Esophagus mucosa (tissue), 1 donor: Measurements from ENCODE around the gene ERFE. TPM values are rescaled to one million over a fixed set of nuclear protein-coding genes. Genes with fewer than 3 reads are reported as not detected.

ENCODE experiments used
- ATAC-seq: fragments of 200-7000 bp; cut with Tn5 transposase; one replicate; pipeline ENCODE4 v1.9.1; 2020
- total RNA-seq: library from RNA; stranded (reverse); gene quantifications from one replicate; pipeline ENCODE4 v1.2.4, GENCODE V29; 2023
- donor health status: DM: yes; HTN: yes; CAD: no.

Gene ERFE
- total RNA-seq, 1 donor from 2014 or later: 0.44 TPM

DNA sequence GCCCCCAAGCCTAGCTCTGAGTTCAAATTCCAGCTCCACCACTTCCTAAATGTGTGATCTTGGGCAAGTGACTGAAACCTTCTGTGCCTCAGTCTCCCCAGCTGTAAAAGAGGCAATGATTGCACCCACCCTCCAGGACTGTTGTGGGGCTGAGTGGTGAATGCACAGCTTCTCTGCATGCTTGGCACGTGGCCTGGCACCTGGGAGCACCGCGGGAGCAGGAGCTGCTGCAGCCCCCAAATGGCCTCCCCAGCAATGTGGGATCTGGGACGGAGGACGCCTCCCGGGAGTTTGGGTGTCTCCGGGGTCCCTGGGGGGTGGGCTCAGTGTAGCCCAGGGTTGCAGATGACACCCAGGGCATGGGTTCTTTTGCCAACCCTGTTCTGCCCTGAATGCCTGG is 18.7 kb upstream of the ERFE start:
- no peak for ATAC-seq

DNA sequence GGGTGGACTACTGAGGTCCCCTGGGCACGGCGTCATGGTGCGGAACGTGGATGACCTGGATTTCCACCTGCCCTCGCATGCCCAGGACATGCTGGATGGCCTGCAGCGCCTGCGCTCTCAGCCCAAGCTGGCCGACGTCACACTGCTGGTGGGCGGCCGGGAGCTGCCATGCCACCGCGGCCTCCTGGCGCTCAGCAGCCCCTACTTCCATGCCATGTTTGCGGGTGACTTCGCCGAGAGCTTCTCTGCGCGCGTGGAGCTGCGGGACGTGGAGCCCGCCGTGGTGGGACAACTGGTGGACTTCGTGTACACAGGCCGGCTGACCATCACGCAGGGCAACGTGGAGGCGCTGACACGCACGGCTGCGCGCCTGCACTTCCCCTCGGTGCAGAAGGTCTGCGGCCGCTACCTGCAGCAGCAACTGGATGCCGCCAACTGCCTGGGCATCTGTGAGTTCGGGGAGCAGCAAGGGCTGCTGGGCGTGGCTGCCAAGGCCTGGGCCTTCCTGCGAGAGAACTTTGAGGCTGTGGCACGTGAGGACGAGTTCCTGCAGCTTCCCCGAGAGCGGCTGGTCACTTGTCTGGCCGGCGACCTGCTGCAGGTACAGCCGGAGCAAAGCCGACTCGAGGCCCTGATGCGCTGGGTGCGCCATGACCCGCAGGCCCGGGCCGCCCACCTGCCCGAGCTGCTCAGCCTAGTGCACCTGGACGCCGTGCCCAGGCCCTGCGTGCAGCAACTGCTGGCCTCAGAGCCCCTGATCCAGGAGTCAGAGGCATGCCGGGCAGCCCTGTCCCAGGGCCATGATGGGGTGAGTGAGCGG is 17.8 kb upstream of the ERFE start:
- ATAC-seq: no peak

DNA sequence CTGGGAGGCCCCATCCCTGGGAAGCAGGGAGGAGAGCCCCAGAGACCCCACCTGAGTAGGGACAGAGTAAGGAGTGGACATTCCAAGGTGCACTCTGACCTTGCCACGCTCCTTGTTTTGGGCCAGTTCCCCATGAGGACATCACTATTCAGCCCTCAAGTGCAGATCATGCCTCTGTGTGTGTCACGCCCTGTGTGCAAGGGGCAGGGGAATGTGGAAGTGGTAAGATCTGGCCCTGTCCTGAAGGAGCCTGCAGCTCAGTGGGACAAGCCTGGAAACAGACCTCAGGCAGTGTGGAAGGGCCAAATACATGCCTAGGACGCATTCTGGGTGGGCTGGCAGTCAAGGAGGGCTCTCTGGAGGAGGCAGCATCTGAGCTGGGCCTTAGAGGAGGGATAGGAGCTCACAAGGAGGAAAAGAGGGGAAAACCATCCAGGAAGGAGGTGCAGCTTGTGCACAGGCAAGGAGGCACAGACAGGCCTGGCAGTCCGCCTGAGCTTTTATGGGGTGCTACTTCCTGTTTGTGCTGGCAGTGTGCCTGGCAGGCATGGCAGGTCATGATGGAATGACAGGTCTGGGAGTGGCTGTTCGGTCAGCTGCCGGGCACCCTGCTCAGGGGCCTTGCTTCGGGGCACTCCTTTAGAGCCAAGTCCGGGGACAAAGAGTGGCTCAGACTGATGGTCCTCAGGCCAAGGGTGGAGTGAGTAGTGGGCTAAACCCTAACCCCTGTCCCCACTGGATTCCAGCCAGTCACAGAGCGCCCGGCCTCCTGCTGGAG is 17.0 kb upstream of the ERFE start:
- peak; percentile 72 for ATAC-seq

DNA sequence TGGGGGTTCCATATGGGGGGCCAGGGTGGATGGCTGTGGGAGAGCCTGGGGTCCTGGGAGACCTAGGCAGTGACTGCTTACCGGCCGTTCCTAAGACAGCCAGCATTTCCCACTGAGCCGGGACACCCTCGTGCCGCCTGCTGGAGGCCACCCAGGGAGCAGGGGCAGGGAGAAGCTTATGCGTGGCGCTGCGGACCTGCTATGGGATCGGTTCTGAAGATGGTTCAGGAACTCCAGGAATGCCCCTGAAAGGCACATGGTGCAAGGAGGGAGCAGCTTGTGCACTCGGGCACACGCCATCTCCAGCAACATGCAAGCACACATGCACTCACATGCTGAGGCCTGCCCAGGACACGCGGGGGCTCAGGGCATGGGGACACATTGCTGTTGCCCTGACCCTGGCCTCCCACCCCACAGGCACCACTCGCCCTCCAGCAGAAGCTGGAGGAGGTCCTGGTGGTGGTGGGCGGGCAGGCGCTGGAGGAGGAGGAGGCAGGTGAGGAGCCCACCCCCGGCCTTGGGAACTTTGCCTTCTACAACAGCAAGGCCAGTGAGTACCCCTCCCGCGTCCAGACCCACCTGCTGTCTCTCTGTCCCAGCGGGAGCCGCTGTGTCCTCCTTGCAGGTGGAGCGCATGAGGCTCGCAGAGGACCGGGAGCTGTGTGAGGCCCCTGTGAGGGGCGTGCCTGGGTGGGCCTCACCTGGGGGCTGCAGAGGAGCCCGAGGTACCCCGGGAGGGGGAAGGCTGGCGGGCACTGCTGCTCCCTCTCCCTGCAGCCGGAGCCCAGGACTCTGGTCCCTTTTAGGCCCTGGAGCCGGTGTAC is 16.2 kb upstream of the ERFE start:
- peak; percentile 31 for ATAC-seq

DNA sequence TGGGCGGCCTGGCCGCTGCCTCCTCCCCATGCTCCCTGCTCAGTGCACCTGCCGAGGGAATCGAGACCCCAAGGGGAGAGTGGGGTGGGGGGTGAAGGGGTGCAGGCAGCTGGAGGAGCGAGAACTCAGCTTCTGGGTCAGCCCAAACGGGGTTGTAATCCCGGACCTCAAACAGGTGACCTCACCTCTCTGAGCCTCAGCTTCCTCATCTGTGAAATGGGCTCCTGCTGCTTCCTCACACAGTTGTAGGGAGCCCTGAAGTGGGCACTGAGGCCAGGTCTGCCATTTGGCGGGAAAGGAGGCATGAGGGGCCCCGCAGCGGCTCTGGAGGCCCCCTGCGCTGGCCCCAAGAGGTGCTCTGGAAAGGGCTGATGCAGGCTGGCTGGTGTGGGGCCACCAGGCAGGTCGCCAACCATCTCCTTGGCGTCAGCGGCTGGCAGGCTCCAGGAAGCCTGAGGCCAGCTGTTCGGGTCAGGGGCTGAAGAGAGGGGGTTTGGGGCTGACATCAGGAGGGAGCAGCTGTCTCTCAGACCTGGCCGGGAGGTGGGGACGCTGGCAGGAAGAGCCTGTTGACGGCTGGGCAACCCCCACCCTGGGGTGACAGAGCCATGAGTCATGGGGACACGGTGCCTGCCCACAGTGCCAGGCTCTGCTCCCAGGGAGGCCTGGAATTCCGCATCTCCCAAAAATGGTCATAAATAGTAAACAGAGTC is 15.4 kb upstream of the ERFE start:
- ATAC-seq: peak; percentile 51

DNA sequence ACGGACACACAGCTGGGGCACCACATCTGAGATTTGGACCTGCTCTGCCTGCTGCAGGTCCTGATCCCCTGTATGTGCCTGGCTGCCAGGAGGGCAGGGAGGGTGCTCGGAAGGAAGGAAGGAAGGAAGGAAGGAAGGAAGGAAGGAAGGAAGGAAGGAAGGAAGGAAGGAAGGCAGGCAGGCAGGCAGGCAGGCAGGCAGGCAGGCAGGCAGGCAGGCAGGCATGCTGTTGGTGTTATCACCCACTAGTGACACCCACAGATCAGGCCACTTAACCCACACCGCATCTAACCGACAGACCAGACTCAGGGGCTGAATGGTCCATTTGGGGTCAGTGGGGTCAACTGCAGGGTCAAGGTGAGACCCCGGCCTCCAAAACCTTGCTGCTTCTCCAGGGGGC is 14.5 kb upstream of the ERFE start:
- no peak for ATAC-seq

DNA sequence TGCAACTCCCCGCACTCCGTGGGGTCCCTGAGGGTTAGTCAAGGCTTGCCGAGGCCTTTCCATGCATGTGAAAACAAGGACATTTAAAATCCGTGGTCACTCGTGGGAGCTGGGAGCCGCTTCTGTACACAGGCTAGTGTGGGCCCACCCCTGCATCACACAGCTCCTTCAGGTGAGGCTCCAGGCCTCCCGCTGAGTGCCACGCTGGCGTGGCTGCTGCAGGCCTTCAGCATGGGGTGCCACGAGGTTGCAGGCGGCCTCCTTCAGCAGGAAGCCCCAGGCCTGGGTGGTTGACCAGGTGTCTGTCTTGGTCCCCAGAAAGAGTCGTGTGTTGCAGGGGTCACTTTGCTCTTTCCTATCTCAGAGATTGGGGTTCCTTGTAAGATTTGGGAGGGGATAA is 13.7 kb upstream of the ERFE start:
- no peak for ATAC-seq

DNA sequence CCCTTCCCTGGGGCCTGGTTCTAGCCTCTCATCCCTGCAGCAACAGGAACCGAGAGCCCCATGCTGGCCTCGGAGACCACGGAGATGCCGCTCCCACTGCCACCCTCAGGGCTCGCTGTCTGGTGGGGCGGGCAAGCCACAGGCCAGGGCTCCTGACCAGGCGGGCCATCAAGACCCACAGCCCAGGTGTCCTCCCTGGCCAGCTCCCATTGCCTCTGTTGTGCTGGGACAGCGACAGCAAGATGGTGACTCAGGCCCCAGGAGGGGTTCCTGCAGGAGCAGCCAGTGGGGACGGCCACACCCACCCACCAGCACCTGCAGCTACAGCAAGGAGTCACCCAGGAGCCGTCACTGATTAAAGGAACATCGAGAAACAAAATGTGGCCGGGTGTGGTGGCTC is 12.9 kb upstream of the ERFE start:
- peak; percentile 60 for ATAC-seq

DNA sequence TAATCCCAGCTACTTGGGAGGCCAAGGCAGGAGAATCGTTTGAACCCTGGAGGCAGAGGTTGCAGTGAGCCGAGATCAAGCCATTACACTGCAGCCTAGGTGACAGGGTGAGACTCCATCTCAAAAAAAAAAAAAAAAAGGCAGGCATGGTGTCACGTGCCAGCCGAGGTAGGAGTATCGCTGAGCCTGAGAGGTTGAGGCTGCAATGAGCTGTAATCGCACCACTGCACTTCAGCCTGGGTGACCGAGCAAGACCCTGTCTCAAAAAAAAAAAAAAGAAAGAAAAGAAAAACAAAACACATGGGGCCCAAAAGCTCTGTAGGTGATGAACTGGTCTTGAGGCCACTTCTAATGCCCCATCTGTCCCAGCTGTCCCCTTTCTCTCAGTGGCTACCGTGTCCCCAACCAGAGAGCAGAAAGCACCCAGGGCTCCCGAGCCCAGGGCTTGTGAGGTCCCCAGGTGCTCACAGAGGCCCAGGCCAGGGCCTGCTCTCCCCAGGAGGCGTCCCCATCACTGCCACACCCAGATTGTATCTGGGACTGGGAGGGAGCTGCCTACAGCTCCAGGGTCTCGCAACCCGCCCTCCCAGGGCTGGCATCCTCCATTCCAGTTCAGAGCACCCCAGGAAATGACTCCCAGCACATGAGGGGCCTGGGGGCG is 11.8 kb upstream of the ERFE start:
- no peak for ATAC-seq

DNA sequence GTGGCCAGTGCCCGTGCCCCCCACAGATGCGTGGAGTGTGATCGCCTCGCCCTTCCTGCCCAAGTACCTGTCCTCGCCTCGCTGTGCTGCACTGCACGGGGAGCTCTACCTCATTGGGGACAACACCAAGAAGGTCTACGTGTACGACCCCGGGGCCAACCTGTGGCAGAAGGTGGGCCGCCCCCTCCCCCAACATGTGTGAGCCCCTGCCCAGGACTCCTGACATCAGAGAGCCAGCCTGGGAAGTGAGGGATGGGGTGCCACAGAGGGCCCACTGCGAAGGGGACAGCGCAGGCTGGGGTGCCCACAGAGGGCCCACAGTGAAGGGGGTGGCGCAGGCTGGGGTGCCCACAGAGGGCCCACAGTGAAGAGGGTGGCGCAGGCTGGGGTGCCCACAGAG is 9.8 kb upstream of the ERFE start:
- no peak for ATAC-seq

DNA sequence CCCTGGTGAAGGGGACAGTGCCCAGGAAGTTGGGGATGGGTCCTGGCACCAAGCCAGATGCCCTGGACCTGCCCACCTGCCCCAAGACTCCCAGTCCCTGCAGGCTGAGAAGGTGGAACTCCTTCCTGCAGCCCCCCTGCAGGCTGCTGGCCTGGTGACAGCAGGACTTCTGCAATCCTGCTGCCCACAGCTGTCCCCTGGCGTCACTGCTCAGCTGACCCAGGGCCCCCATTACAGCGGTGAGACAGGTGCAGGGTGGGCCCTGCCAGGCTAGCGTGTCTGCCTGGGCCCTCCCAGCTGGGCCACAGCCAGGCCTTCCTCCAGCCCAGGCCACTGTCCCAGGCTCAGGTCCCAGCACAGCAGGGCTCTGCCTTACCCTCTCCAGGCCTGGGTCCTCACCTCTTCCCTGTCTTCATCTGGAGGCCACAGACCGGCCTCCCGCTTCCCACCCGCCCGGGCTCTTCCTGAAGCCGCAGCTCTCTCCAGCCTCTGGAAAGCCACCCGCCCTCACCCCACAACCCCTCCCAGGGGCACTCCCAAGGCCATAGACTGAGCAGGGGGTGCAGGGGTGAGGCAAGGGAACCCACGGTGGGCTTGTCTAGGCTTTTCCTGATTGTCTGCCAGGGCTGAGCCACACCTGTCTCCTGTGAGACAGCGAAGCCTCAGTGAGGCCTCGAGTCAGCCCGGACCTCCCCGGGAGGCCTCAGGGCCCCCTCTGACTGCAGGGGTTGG is 8.8 kb upstream of the ERFE start:
- no peak for ATAC-seq

DNA sequence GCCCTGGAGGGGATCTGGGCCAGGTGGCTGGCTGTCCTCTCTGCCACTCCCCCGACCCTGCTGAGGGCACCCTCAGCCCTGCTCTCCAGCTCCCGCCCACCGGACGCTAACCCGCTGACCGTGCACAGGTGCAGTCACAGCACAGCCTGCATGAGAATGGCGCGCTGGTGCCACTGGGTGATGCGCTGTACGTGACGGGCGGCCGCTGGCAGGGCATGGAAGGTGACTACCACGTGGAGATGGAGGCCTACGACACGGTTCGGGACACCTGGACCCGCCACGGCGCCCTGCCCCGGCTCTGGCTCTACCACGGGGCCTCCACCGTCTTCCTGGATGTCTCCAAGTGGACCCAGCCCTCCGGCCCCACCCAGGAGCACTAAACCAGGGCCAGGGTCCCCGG is 8.1 kb upstream of the ERFE start:
- ATAC-seq: no peak

DNA sequence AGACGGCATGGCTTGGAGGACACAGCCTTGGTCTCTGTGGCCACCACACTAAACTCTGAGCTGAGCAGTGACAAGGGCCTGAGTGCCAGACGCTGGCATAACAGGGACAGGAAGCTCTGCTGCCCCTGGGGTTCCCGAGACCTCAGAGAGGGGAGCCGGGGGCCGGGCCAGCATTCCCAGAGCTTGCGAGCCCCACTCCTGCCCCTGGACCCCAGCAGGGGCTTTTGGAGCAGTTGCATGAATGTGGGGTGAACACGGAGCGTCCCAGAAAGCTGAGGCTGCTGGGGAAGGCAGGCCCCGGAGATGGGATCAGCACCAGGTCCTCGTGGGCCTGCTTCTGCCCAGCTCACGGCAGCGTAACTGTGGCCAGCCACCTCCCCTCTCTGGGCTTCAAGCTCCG is 7.6 kb upstream of the ERFE start:
- ATAC-seq: no peak

DNA sequence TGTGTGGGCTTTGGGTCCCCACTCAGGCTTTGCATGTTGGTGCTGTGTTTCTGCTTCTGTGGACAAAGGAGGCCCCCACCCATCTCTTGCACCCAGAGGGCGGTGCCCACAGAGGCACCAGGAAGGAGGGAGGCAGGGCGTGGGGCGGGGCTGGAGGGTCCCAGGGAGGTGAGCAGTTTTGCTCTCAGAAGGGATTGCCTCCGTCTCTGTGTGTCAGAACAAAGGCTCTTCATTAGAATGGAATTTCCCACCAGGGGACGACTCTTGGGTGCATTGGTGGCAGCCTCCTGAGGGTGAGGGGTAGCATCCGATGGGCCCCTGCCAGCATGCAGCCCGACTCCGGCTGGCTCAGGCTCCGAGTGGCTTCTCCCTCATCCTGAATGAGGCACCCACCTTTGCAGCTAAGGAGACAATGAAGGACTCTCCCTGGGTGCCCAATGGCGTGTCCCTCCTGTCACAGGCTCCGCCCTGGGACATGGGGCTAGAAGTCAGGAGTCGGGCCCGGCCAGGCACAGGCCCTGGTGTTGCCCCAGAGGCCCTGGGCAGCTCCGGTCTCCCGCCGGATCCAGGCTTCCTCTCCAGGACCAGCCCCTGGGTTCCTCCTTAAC is 7.0 kb upstream of the ERFE start:
- no peak for ATAC-seq

DNA sequence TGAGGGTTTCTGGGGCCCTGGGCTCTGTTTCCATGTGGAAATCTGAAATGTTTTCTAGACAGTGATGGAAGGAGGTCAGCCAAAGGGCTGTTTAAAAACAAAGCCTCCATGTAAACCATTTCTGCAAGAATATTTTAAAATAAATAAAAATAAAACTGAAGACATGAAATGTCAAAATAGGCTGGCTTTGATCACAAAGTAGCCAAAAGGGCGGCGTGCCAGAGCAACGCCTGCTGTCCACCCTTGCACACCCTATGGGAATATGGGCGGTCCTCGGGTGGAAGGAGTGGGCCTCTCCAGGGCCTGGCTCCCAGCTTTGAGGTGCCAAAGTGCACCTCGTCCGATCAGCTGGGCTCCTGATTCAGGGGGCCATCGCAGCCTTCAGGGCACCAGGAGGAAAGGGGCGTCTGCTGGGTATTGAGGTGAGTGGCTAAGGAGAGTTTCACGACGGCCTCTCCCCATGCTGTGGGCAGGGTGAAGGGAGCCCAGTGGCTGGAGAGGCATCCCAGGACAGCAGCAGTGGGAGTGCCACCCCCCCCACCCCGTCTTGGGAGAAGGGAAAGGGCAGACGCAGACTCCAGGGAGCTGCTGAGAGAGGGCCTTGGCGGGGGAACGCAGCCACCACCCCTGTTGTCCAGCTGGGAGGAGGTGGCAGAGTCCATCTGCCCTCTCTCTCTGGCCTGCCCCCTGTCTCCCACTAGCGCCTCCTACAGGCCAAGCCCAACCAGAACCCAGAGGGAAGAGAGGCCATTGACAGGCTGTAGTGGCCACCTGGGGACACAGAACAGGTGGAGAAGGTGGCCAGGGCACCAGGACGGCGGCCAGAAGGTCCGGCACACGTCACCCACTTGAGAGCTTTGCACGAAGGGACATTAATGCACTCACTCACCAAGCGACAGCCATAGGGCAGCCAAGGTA is 5.7 kb upstream of the ERFE start:
- ATAC-seq: no peak

DNA sequence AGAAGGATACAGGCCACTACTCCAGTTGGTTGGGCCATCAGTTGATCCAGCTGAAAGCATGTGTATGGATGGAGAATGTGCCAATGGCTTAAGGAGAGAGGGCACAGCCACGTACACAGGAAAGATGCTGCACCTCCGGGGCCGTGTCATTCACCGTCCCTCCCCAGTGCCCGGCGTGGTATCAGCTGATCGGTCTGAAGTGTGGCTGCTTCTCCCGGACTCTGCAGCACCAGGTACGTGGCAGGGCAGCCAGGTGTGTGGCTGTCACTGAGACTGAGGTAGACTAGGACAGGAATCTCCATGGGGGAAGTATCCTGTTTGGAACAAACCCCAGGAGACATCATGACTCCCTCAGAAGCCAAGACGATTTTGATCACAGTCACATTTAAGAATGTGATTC is 4.2 kb upstream of the ERFE start:
- no peak for ATAC-seq

DNA sequence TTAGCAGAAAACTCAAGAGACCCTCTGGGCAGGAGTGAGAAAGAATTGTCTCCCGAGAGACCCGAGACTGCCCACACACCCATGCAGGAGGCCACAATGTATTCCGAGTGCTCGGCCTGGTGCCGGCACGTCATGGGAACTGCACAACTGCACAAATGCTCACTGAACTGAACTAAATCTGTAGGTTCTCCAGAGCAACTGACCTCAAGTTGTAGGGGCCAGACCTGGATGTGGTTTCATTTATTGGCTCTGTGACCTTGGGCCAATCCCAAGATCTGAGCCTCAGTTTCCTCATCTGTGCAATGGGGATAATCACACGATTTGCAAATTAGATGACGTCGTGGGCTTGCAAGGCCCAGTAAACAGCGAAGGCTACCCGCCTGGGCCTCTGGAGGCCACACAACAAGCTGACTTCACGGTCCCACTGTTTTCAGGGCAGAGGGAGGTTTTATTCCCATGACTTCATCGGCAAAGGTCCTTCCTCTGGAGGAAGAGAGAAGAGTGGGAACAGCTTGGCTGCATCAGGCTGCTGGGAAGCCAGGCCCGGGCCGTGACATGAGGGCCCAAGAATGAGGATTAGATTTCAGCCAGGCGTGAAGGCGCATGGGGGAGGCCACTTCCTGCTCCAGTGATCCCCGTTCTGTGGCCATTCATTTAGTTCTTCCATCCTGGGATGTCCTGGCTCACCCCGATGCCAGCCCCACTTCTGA is 3.6 kb upstream of the ERFE start:
- no peak for ATAC-seq

DNA sequence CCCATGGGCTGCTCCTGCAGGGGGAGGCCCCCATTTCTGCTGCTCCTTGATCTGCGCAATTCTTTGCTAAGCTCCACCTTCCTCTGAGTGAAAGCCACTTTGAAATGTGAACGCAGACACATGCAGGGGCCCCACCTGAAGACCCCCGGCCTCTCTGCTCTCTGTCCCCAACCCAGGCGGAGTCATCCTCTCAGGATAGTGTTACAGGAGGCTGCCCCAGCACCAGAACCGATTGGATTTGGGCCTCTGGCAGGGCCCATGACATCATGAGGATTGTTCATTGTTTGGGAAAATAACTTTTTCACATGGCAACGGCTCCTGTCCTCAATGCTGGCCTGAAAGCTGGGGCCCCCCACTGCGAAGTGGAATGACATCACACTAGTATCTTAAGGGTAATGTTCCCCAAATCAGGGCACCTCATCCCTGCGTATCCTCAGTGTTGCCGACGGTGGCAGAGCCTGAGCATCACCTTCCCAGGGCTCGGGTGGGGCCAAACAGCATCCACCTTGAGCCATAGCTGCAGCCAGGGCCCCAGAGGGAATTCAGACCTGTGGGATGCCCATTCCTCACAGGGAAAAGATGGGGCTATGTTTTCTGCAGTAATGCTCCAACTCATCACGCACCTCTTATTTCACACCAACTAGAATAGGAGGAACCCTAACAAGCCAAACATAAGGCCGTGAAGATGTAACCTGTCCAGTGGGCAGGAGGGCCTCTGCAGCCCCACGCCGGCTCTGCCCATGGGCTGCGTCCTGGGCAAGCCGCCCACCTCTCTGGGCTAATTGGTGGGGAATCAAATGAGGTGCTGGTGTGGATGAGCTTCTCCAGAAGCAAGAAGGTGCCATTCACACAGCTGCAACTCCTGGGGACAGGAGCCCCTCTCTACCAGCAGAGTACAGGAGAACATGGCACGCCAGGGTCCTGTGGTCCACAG is 2.7 kb upstream of the ERFE start:
- ATAC-seq: no peak
